ENCODE measurements around the gene LCA5L. TPM values are rescaled to one million over a fixed set of nuclear protein-coding genes. Genes with fewer than 3 reads are reported as not detected.

Gene LCA5L
- total and polyA plus RNA-seq, 2 of the 13 experiments (the other 11 are each of a cell fraction or from before 2014, with no cell fraction given), result 0.13 to 0.55 TPM

DNA sequence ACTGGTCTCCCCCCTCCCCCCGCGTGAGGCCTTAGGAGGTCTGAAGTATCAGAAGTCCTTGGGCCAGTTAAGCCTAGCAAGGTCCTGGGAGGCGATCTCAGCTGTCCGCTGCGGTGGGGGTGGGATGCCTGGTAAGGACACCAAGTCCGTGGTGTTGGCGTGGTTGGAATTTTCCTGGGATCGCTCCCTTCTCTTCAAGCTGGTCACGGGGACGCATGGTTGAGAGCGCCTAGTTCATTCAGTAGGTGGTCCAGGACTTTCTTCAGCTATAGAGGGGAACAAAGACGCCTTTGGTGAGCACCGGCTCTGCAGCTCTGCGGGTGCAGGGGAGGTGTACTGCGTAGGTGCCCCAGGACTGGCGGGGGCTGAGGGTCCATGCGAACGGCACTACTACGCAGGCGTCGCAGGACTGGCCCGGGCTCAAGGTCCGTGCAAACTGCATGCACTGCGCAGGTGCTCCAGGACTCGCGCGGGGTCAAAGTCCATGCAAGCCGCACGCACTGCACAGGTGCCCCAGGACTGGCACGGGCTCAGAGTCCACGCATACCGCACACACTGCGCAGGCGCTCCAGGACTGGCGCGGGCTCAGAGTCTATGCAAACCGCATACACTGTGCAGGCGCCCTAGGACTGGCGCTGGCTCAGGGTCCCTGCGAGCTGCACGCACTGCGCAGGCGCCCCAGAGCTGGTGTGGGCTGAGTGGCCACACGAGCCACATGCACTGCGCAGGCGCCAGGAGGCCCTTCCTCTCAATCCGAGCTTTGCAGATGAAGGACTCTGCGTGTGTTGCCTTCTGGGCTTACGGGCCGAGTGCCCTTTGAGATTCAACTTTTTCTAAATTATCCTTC, 60.1 kb downstream of the LCA5L start (continued):
- TF ChIP-seq HDAC6 (IDR thresholded peaks at IDR 0.05; ENCODE audit: low read depth, low read length) (no peak), ZNF256 (CRISPR knock-in tag; conservative IDR thresholded peaks at IDR 0.05) (no peak), PAF1 (CRISPR knock-in tag; IDR thresholded peaks at IDR 0.05) (0 out of 2 replicates have a peak, but pooled peaks have one; percentile 1), CHD4 (IDR thresholded peaks at IDR 0.05; ENCODE audit: borderline replicate concordance, low read length) (no peak), ZNF546 (CRISPR knock-in tag; conservative IDR thresholded peaks at IDR 0.05) (peak; percentile 84), SSRP1 (CRISPR knock-in tag; IDR thresholded peaks at IDR 0.05) (0 out of 2 replicates have a peak, but pooled peaks have one; percentile 10), ZNF101 (CRISPR knock-in tag; IDR thresholded peaks at IDR 0.05; ENCODE audit: borderline replicate concordance, low read depth) (no peak), HMG20B (CRISPR knock-in tag; conservative IDR thresholded peaks at IDR 0.05) (no peak), ZNF550 (CRISPR knock-in tag; IDR thresholded peaks at IDR 0.05; ENCODE audit: borderline replicate concordance) (no peak), ZNF224 (CRISPR knock-in tag; IDR thresholded peaks at IDR 0.05) (no peak), ZNF841 (CRISPR knock-in tag; IDR thresholded peaks at IDR 0.05; ENCODE audit: borderline replicate concordance) (no peak), CBX2 (IDR thresholded peaks at IDR 0.05; ENCODE audit: low read depth, low read length) (no peak), CBX2 (CRISPR knock-in tag; IDR thresholded peaks at IDR 0.05; ENCODE audit: low read depth) (no peak), ZEB1 (IDR thresholded peaks at IDR 0.05; ENCODE audit: insufficient replicate concordance, low read depth) (no peak)
- TF ChIP-seq, protein P1, sequence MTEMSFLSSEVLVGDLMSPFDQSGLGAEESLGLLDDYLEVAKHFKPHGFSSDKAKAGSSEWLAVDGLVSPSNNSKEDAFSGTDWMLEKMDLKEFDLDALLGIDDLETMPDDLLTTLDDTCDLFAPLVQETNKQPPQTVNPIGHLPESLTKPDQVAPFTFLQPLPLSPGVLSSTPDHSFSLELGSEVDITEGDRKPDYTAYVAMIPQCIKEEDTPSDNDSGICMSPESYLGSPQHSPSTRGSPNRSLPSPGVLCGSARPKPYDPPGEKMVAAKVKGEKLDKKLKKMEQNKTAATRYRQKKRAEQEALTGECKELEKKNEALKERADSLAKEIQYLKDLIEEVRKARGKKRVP (CRISPR knock-in tag; IDR thresholded peaks at IDR 0.05), result no peak
- TF ChIP-seq, protein P2, sequence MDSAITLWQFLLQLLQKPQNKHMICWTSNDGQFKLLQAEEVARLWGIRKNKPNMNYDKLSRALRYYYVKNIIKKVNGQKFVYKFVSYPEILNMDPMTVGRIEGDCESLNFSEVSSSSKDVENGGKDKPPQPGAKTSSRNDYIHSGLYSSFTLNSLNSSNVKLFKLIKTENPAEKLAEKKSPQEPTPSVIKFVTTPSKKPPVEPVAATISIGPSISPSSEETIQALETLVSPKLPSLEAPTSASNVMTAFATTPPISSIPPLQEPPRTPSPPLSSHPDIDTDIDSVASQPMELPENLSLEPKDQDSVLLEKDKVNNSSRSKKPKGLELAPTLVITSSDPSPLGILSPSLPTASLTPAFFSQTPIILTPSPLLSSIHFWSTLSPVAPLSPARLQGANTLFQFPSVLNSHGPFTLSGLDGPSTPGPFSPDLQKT (CRISPR knock-in tag; IDR thresholded peaks at IDR 0.05; ENCODE audit: borderline replicate concordance), result no peak
- TF ChIP-seq, protein P3, sequence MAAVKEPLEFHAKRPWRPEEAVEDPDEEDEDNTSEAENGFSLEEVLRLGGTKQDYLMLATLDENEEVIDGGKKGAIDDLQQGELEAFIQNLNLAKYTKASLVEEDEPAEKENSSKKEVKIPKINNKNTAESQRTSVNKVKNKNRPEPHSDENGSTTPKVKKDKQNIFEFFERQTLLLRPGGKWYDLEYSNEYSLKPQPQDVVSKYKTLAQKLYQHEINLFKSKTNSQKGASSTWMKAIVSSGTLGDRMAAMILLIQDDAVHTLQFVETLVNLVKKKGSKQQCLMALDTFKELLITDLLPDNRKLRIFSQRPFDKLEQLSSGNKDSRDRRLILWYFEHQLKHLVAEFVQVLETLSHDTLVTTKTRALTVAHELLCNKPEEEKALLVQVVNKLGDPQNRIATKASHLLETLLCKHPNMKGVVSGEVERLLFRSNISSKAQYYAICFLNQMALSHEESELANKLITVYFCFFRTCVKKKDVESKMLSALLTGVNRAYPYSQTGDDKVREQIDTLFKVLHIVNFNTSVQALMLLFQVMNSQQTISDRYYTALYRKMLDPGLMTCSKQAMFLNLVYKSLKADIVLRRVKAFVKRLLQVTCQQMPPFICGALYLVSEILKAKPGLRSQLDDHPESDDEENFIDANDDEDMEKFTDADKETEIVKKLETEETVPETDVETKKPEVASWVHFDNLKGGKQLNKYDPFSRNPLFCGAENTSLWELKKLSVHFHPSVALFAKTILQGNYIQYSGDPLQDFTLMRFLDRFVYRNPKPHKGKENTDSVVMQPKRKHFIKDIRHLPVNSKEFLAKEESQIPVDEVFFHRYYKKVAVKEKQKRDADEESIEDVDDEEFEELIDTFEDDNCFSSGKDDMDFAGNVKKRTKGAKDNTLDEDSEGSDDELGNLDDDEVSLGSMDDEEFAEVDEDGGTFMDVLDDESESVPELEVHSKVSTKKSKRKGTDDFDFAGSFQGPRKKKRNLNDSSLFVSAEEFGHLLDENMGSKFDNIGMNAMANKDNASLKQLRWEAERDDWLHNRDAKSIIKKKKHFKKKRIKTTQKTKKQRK (IDR thresholded peaks at IDR 0.05; ENCODE audit: low read length), result no peak
- TF ChIP-seq, protein P4, sequence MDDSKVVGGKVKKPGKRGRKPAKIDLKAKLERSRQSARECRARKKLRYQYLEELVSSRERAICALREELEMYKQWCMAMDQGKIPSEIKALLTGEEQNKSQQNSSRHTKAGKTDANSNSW (CRISPR knock-in tag; IDR thresholded peaks at IDR 0.05; ENCODE audit: borderline replicate concordance), result peak; percentile 83; the same call in 1 of the 2 replicates
- TF ChIP-seq, protein P5, sequence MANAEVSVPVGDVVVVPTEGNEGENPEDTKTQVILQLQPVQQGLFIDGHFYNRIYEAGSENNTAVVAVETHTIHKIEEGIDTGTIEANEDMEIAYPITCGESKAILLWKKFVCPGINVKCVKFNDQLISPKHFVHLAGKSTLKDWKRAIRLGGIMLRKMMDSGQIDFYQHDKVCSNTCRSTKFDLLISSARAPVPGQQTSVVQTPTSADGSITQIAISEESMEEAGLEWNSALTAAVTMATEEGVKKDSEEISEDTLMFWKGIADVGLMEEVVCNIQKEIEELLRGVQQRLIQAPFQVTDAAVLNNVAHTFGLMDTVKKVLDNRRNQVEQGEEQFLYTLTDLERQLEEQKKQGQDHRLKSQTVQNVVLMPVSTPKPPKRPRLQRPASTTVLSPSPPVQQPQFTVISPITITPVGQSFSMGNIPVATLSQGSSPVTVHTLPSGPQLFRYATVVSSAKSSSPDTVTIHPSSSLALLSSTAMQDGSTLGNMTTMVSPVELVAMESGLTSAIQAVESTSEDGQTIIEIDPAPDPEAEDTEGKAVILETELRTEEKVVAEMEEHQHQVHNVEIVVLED (CRISPR knock-in tag; IDR thresholded peaks at IDR 0.05; ENCODE audit: borderline replicate concordance), result peak; percentile 78; the same call in 1 of the 2 replicates
